ENCODE results near the gene FOXL1. TPM values are rescaled to one million over a fixed set of nuclear protein-coding genes. Genes with fewer than 3 reads are reported as not detected.

FOXL1 gene
- total and polyA plus RNA-seq, 9 donors = 0.10 to 1.3 (median 0.44) TPM; not detected in 1

DNA sequence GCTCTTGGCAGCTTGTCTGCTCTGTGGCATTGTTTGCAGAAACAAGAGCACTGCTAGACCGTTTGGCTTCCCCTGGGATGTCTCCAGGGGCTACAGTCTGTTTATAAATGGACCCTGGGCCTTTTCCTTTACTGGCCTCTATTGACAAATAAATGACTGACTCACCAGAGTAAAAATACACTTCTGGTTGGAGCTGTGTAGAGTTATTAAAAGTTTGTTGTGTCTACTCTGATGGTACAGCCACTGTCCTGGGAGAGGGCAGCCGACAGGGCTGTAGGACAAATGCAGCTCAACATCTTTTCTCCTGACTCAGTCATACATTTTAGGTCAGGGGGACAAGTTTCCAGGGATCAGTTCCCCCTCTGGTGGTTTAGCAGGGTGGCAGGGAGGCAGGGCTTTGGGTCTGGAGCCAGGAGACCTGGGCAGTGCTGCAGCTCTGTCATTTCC, 30.0 kb downstream of the FOXL1 start:
- Histone ChIP-seq H3K4me3 (no peak overlapping the region), H3K27me3 (no peaks in the 10 kb centered on the region), H3K36me3 (no peaks in the 10 kb centered on the region), H3K4me1 (ENCODE audit: insufficient read depth) (peaks cover 1% of the 10 kb centered on the region), H3K27ac (no peak overlapping the region), H3K9me3 (no peaks in the 10 kb centered on the region)
- TF ChIP-seq EP300 (IDR thresholded peaks at IDR 0.05) (no peak), CTCF (IDR thresholded peaks at IDR 0.05) (no peak)
- DNase-seq = no peak
- WGBS, 3 donors = 7 to 19% (median 15%) methylated on average over 2 of the region's 2 CpGs
- intact Hi-C loops (cut with DNase I) = no loop called here

- no peak for DNase-seq
- H3K27ac ChIP-seq = no peak overlapping the region
- H3K4me3 ChIP-seq = no peak overlapping the region
- H3K36me3 ChIP-seq = no peaks in the 10 kb centered on the region
- no peaks in the 10 kb centered on the region for H3K27me3 ChIP-seq
- peaks cover 1% of the 10 kb centered on the region for H3K4me1 ChIP-seq (ENCODE audit: insufficient read depth)
- 70 to 76% (median 73%) methylated on average over 6 of the region's 6 CpGs for WGBS, 3 donors
- TF ChIP-seq EP300 (IDR thresholded peaks at IDR 0.05) = no peak
- TF ChIP-seq POLR2A (IDR thresholded peaks at IDR 0.05) = no peak
- TF ChIP-seq CTCF (IDR thresholded peaks at IDR 0.05) = no peak
- intact Hi-C loops (cut with DNase I) = no loop called here
- no peaks in the 10 kb centered on the region for H3K9me3 ChIP-seq
Measured at GRCh38 chr16:86609115-86609514, 30.8 kb downstream of the FOXL1 start.

DNA sequence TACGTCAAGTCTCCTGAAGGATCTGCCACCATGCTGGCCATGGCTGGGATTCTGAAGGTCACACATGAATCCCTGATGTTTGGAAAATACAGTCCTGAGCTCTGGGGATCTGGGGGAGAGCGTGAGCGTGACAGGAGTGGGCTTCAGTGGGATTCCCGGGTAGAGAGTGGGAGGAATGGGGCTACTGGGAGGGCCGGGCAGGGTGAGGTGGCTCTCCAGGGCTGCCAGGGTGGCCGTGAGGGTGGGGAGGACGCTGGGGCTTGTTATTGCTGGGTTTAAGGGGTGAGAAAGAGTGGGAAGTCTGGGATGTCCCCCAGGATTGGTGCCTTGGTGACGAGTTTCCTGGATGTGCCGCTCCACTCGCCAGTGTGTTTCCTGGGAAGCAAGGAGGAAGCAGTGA, 31.3 kb downstream of the FOXL1 start:
- intact Hi-C loops (cut with DNase I) = no loop called here
- 85 to 90% (median 87%) methylated on average over 10 of the region's 10 CpGs for WGBS, 3 donors
- DNase-seq = no peak
- Histone ChIP-seq H3K4me1 (ENCODE audit: insufficient read depth) (peaks cover 1% of the 10 kb centered on the region), H3K36me3 (no peaks in the 10 kb centered on the region), H3K27ac (no peak overlapping the region), H3K27me3 (no peaks in the 10 kb centered on the region), H3K9me3 (no peaks in the 10 kb centered on the region), H3K4me3 (no peak overlapping the region)
- TF ChIP-seq POLR2A (IDR thresholded peaks at IDR 0.05) (no peak), EP300 (IDR thresholded peaks at IDR 0.05) (no peak), CTCF (IDR thresholded peaks at IDR 0.05) (no peak)

DNA sequence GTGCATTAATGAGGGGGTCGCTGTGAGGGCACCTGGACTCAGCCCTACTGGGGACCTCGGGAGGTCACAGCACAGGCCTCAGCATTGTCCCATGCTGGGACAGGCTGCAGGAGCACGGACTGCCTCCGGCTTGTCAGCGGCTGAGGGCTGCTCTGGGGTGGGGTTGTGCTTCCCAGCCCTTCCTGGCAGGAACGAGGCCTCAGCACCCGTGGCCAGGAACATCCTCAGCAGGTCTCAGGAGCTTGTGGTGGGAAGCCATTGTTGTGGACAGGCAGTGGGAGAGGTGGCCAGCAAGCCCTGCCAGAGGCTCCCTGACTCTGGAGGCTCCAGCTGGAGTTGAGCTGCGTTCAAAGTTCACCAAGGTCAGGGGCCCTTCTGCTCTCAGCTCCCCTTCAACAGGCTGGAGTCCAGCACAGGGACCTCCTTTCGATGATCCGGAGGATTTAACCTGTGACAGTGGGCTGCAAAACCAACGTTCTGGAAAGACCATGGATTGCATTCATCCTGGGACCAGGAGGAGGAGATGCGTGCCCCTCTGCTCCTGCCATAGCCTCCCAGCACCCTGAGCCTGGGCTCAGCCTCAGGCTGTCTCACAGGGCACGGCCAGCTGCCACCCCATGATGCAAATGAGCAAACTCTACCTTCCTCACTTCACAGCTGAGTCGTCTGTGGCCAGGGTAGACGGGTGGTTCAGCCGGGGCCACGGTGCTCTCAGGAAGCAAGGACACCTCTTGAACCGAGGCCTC, 32.6 kb downstream of the FOXL1 start:
- Histone ChIP-seq H3K36me3 (no peaks in the 10 kb centered on the region), H3K4me3 (no peak overlapping the region), H3K9me3 (no peaks in the 10 kb centered on the region), H3K27me3 (no peaks in the 10 kb centered on the region), H3K27ac (no peak overlapping the region), H3K4me1 (ENCODE audit: insufficient read depth) (peaks cover 1% of the 10 kb centered on the region)
- 37 to 39% (median 38%) methylated on average over 18 of the region's 18 CpGs for WGBS, 3 donors
- TF ChIP-seq CTCF (IDR thresholded peaks at IDR 0.05) = no peak
- TF ChIP-seq EP300 (IDR thresholded peaks at IDR 0.05) = no peak
- intact Hi-C loops (cut with DNase I) = no loop called here
- DNase-seq = no peak

Measured in ovary (tissue), 9 donors.